H9 (cell line): Measurements from ENCODE around the gene POMZP3. TPM values are rescaled to one million over a fixed set of nuclear protein-coding genes. Genes with fewer than 3 reads are reported as not detected.
"Not testable (repeated sequence)": the region's sequence is repeated elsewhere in the genome, so short reads cannot be mapped to it uniquely, and the experiment has no call there.

Experiments
- DNase-seq: peaks from one replicate; pipeline ENCODE4 v3.0.0-alpha.2; 2017
- H2AFZ ChIP-seq: one replicate; pipeline ENCODE4 v1.6.1; 2013; ENCODE audit warnings: mild to moderate bottlenecking, low read length, control low read depth, moderate library complexity
- H2AK5ac ChIP-seq: 2 replicates; pipeline ENCODE4 v1.6.1; 2013; ENCODE audit warnings: low read length, control low read depth, mixed read lengths; ENCODE audit not compliant: insufficient read length
- H2BK120ac ChIP-seq: one replicate; pipeline ENCODE4 v1.6.1; 2013; ENCODE audit warnings: low read depth, mild to moderate bottlenecking, low read length, control low read depth, inconsistent platforms; ENCODE audit not compliant: poor library complexity, severe bottlenecking
- H2BK12ac ChIP-seq: 2 replicates; pipeline ENCODE4 v1.6.1; 2013; ENCODE audit warnings: low read length, control low read depth, mixed read lengths, low read depth; ENCODE audit not compliant: insufficient read length
- H2BK15ac ChIP-seq: 2 replicates; pipeline ENCODE4 v1.6.1; 2013; ENCODE audit warnings: low read depth, low read length, control low read depth
- H2BK20ac ChIP-seq: one replicate; pipeline ENCODE4 v1.6.1; 2013; ENCODE audit warnings: low read depth, mild to moderate bottlenecking, low read length, control low read depth, inconsistent platforms; ENCODE audit not compliant: poor library complexity, severe bottlenecking
- H2BK5ac ChIP-seq: 2 replicates; pipeline ENCODE4 v1.6.1; 2013; ENCODE audit warnings: low read length, control low read depth, mixed read lengths; ENCODE audit not compliant: insufficient read length
- H3K14ac ChIP-seq: 2 replicates; pipeline ENCODE4 v1.6.1; 2013; ENCODE audit warnings: low read length, control low read depth; ENCODE audit not compliant: insufficient read depth
- H3K18ac ChIP-seq: 2 replicates; pipeline ENCODE4 v1.6.1; 2013; ENCODE audit warnings: low read depth, mild to moderate bottlenecking, mixed read lengths, low read length, control low read depth; ENCODE audit not compliant: insufficient read length
- H3K23ac ChIP-seq: 2 replicates; pipeline ENCODE4 v1.6.1; 2013; ENCODE audit warnings: low read length, control low read depth, mixed read lengths, low read depth; ENCODE audit not compliant: insufficient read length
- H3K23me2 ChIP-seq: 2 replicates; pipeline ENCODE4 v1.6.1; 2013; ENCODE audit warnings: low read depth, mild to moderate bottlenecking, mixed read lengths, low read length, control low read depth; ENCODE audit not compliant: insufficient read length, poor library complexity, severe bottlenecking
- H3K27ac ChIP-seq: 2 replicates; pipeline ENCODE4 v1.5.1; 2013; ENCODE audit warnings: low read length, control low read depth, mixed read lengths, low read depth; ENCODE audit not compliant: insufficient read length
- H3K27me3 ChIP-seq: 2 replicates; pipeline ENCODE4 v1.6.1; 2013; ENCODE audit warnings: low read length, control low read depth, inconsistent platforms; ENCODE audit not compliant: insufficient read depth
- H3K4ac ChIP-seq: 2 replicates; pipeline ENCODE4 v1.6.1; 2013; ENCODE audit warnings: low read depth, mild to moderate bottlenecking, control low read depth, inconsistent platforms, low read length, moderate library complexity
- H3K4me1 ChIP-seq: 2 replicates; pipeline ENCODE4 v1.6.1; 2013; ENCODE audit warnings: low read length, control low read depth, inconsistent platforms; ENCODE audit not compliant: insufficient read depth
- H3K4me2 ChIP-seq: 2 replicates; pipeline ENCODE4 v1.6.1; 2013; ENCODE audit warnings: low read length, control low read depth, mixed read lengths; ENCODE audit not compliant: insufficient read length, insufficient read depth
- H3K56ac ChIP-seq: 2 replicates; pipeline ENCODE4 v1.6.1; 2013; ENCODE audit warnings: low read depth, mild to moderate bottlenecking, mixed read lengths, low read length, control low read depth; ENCODE audit not compliant: insufficient read length
- H3K79me1 ChIP-seq: 2 replicates; pipeline ENCODE4 v1.6.1; 2013; ENCODE audit warnings: low read depth, mild to moderate bottlenecking, moderate library complexity, low read length, control low read depth, inconsistent platforms; ENCODE audit not compliant: insufficient read depth, poor library complexity, severe bottlenecking
- H3K79me2 ChIP-seq: 2 replicates; pipeline ENCODE4 v1.6.1; 2013; ENCODE audit warnings: low read length, control low read depth, inconsistent platforms; ENCODE audit not compliant: insufficient read depth
- H3K9ac ChIP-seq: 2 replicates; pipeline ENCODE4 v1.6.1; 2013; ENCODE audit warnings: low read length, control low read depth, mixed read lengths; ENCODE audit not compliant: insufficient read length; ENCODE audit errors: extremely low read depth
- H3K9me3 ChIP-seq: one replicate; pipeline ENCODE4 v1.6.1; 2013; ENCODE audit warnings: low read depth, low read length, inconsistent platforms; ENCODE audit not compliant: control insufficient read depth
- H3T11ph ChIP-seq: one replicate; pipeline ENCODE4 v1.6.1; 2013; ENCODE audit warnings: mild to moderate bottlenecking, low read length, control low read depth, inconsistent platforms
- H4K20me1 ChIP-seq: one replicate; pipeline ENCODE4 v1.6.1; 2013; ENCODE audit not compliant: control insufficient read depth, insufficient read length, insufficient read depth
- H4K5ac ChIP-seq: 2 replicates; pipeline ENCODE4 v1.6.1; 2013; ENCODE audit warnings: low read depth, mild to moderate bottlenecking, mixed read lengths, low read length, control low read depth; ENCODE audit not compliant: insufficient read length
- H4K8ac ChIP-seq: replicated peaks from 2 replicates; pipeline ENCODE4 v1.6.1; 2013; ENCODE audit warnings: low read length, control low read depth, mixed read lengths, low read depth; ENCODE audit not compliant: insufficient read length
- H4K91ac ChIP-seq: 2 replicates; pipeline ENCODE4 v1.6.1; 2013; ENCODE audit warnings: low read depth, mild to moderate bottlenecking, moderate library complexity, mixed read lengths, low read length, control low read depth; ENCODE audit not compliant: insufficient read length
- H3K27ac Mint-ChIP-seq, 3 experiments: 2 replicates in 2 of 3; 3 replicates in 1 of 3; pipeline ENCODE4 v1.8.0; 2020 to 2021; ENCODE audit warnings: mixed read lengths in 3 of 3, mild to moderate bottlenecking in 1 of 3, moderate library complexity in 1 of 3
- H3K27me3 Mint-ChIP-seq: 2 replicates; pipeline ENCODE4 v1.8.0; 2021; ENCODE audit warnings: low read depth, mild to moderate bottlenecking, moderate library complexity, mixed read lengths
- H3K36me3 Mint-ChIP-seq, 3 experiments: 2 replicates in 2 of 3; 3 replicates in 1 of 3; pipeline ENCODE4 v1.8.0; 2020 to 2021; ENCODE audit warnings: low read depth in 3 of 3, mixed read lengths in 3 of 3; ENCODE audit not compliant: insufficient read depth in 1 of 3
- H3K4me1 Mint-ChIP-seq, 2 experiments: 2 replicates each; pipeline ENCODE4 v1.8.0; 2020; ENCODE audit warnings: mixed read lengths in 2 of 2
- H3K4me3 Mint-ChIP-seq, 2 experiments: 2 replicates in 1 of 2; 3 replicates in 1 of 2; pipeline ENCODE4 v1.8.0; 2020 to 2021; ENCODE audit warnings: mild to moderate bottlenecking in 2 of 2, mixed read lengths in 2 of 2, moderate library complexity in 1 of 2
- H3K9me3 Mint-ChIP-seq, 2 experiments: 2 replicates in 1 of 2; 3 replicates in 1 of 2; pipeline ENCODE4 v1.8.0; 2020; ENCODE audit warnings: mild to moderate bottlenecking in 2 of 2, mixed read lengths in 2 of 2, moderate library complexity in 1 of 2
- WGBS: extraction: QIAGEN DNeasy Blood & Tissue Kit; methylation state at CpG from one replicate; pipeline ENCODE4 v1.1.7; 2013; ENCODE audit warnings: missing lambda C conversion rate, low lambda C conversion rate, mixed read lengths; ENCODE audit not compliant: insufficient read length; ENCODE audit errors: extremely low coverage; 5-methylcytosine and 5-hydroxymethylcytosine counted together
- total RNA-seq: library from RNA; stranded (reverse); gene quantifications from 2 replicates; pipeline ENCODE4 v1.2.1, GENCODE V29; 2021

POMZP3 gene
- total RNA-seq, 1 experiment from 2014 or later, result 8.5 TPM

- not testable (repeated sequence) for H3K27me3 Mint-ChIP-seq, H3K4me3 Mint-ChIP-seq, H3K4me2 ChIP-seq, H3K4me1 ChIP-seq, H2BK5ac ChIP-seq, H4K20me1 ChIP-seq, H2BK15ac ChIP-seq, H3K4me1 Mint-ChIP-seq, H4K91ac ChIP-seq, H3K18ac ChIP-seq, H3K23ac ChIP-seq, H3K4ac ChIP-seq, H2AFZ ChIP-seq, H3K56ac ChIP-seq, H3K9me3 Mint-ChIP-seq, H3K36me3 Mint-ChIP-seq, H3K9me3 ChIP-seq, H2BK120ac ChIP-seq, H4K5ac ChIP-seq, H3K9ac ChIP-seq, H3K79me1 ChIP-seq, H3T11ph ChIP-seq, H3K14ac ChIP-seq, H3K27me3 ChIP-seq, H3K23me2 ChIP-seq, H2BK20ac ChIP-seq, H2AK5ac ChIP-seq, H3K27ac ChIP-seq, H4K8ac ChIP-seq, H2BK12ac ChIP-seq, DNase-seq, H3K79me2 ChIP-seq, H3K27ac Mint-ChIP-seq
- WGBS, result no CpG with 5 or more reads among the region's 2 CpGs
Observed at GRCh38 chr7:76582848-76583631, 44.0 kb downstream of the POMZP3 start.

GRCh38 chr7:76575919-76576655 lies 51.0 kb downstream of the POMZP3 start:
- not testable (repeated sequence) for H3K18ac ChIP-seq, H3K27ac ChIP-seq, H3K56ac ChIP-seq, H3K79me2 ChIP-seq, H3K36me3 Mint-ChIP-seq, H2BK120ac ChIP-seq, H3K4ac ChIP-seq, H3K9me3 ChIP-seq, H2BK5ac ChIP-seq, H2AK5ac ChIP-seq, H3K9ac ChIP-seq, DNase-seq, H3T11ph ChIP-seq, H4K91ac ChIP-seq, H3K23me2 ChIP-seq, H3K23ac ChIP-seq, H2BK15ac ChIP-seq, H3K4me1 ChIP-seq, H3K4me1 Mint-ChIP-seq, H2BK12ac ChIP-seq, H3K4me3 Mint-ChIP-seq, H3K27me3 ChIP-seq, H2AFZ ChIP-seq, H2BK20ac ChIP-seq, H4K8ac ChIP-seq, H3K79me1 ChIP-seq, H3K27me3 Mint-ChIP-seq, H3K4me2 ChIP-seq, H4K20me1 ChIP-seq, H3K9me3 Mint-ChIP-seq, H3K14ac ChIP-seq, H4K5ac ChIP-seq
- peak overlapping the region; percentile 41 to 83 (median 73); a peak in 4 of 7 replicates for H3K27ac Mint-ChIP-seq
- WGBS, result no CpG with 5 or more reads among the region's 3 CpGs
